Smooth muscle cell (in vitro differentiated cells): ENCODE data around the gene ADGRG1. TPM values are rescaled to one million over a fixed set of nuclear protein-coding genes. Genes with fewer than 3 reads are reported as not detected.

ENCODE experiments used
- DNase-seq: peaks from one replicate; lab custom pipeline; 2025; ENCODE audit not compliant: unreplicated experiment; lab: John Stamatoyannopoulos, UW
- H2AFZ ChIP-seq: fragments of 200-600 bp; sonication (generic); 2 replicates; pipeline ENCODE4 v1.6.0; 2016; ENCODE audit warnings: antibody characterized with exemption, low read depth, mild to moderate bottlenecking
- H3F3A ChIP-seq: fragments of 200-600 bp; sonication (generic); 2 replicates; pipeline ENCODE4 v1.6.0; 2017; ENCODE audit warnings: antibody characterized with exemption, low read depth
- H3K27ac ChIP-seq: fragments of 200-600 bp; sonication (generic); 2 replicates; pipeline ENCODE4 v1.5.1; 2016; ENCODE audit warnings: low read depth, mild to moderate bottlenecking
- H3K27me3 ChIP-seq: fragments of 200-600 bp; sonication (generic); 2 replicates; pipeline ENCODE4 v1.6.1; 2016; ENCODE audit warnings: low read depth, mild to moderate bottlenecking
- H3K36me3 ChIP-seq: fragments of 200-600 bp; sonication (generic); 2 replicates; pipeline ENCODE4 v1.5.1; 2016; ENCODE audit warnings: low read depth
- H3K4me1 ChIP-seq: fragments of 200-600 bp; sonication (generic); 2 replicates; pipeline ENCODE4 v1.5.1; 2016; ENCODE audit warnings: low read depth
- H3K4me2 ChIP-seq: fragments of 200-600 bp; sonication (generic); 2 replicates; pipeline ENCODE4 v1.6.0; 2016; ENCODE audit warnings: mild to moderate bottlenecking
- H3K4me3 ChIP-seq: fragments of 200-600 bp; sonication (generic); 2 replicates; pipeline ENCODE4 v1.5.1; 2016; ENCODE audit warnings: mild to moderate bottlenecking
- H3K79me2 ChIP-seq: fragments of 200-600 bp; sonication (generic); 2 replicates; pipeline ENCODE4 v1.6.0; 2016; ENCODE audit warnings: low read depth, mild to moderate bottlenecking
- H3K9ac ChIP-seq: fragments of 200-600 bp; sonication (generic); 2 replicates; pipeline ENCODE4 v1.6.0; 2016; ENCODE audit warnings: low read depth
- H3K9me3 ChIP-seq: fragments of 200-600 bp; sonication (generic); replicated peaks from 2 replicates; pipeline ENCODE4 v1.5.1; 2016; ENCODE audit warnings: low read depth
- H4K20me1 ChIP-seq: fragments of 200-600 bp; sonication (generic); 2 replicates; pipeline ENCODE4 v1.6.0; 2016; ENCODE audit warnings: low read depth
- WGBS: methylation state at CpG from one replicate; pipeline ENCODE4 v1.1.7; 2016; ENCODE audit warnings: low lambda C conversion rate; 5-methylcytosine and 5-hydroxymethylcytosine counted together
- polyA plus RNA-seq: library from polyadenylated mRNA; unstranded; fragments of >200 nt; fragmentation: Nextera tagmentation; extraction: Ambion mirVana; gene quantifications from 2 replicates; pipeline ENCODE4 v1.2.1, GENCODE V29; 2016
- total RNA-seq: library from RNA; depleted of rRNA; stranded (reverse); fragments of >200 nt; gene quantifications from 2 replicates; pipeline ENCODE4 v1.2.3, GENCODE V29; 2014
- TF ChIP-seq, protein P1 (sequence below): fragments of 200-600 bp; sonication (generic); IDR thresholded peaks from 2 replicates; pipeline ENCODE4 v1.5.1; 2017; ENCODE audit warnings: borderline replicate concordance, mild to moderate bottlenecking, antibody characterized with exemption; ENCODE audit not compliant: insufficient read depth, poor library complexity, severe bottlenecking

The ADGRG1 gene
- total and polyA plus RNA-seq, 2 experiments from 2014 or later, result 15.3 to 32.0 TPM

DNA sequence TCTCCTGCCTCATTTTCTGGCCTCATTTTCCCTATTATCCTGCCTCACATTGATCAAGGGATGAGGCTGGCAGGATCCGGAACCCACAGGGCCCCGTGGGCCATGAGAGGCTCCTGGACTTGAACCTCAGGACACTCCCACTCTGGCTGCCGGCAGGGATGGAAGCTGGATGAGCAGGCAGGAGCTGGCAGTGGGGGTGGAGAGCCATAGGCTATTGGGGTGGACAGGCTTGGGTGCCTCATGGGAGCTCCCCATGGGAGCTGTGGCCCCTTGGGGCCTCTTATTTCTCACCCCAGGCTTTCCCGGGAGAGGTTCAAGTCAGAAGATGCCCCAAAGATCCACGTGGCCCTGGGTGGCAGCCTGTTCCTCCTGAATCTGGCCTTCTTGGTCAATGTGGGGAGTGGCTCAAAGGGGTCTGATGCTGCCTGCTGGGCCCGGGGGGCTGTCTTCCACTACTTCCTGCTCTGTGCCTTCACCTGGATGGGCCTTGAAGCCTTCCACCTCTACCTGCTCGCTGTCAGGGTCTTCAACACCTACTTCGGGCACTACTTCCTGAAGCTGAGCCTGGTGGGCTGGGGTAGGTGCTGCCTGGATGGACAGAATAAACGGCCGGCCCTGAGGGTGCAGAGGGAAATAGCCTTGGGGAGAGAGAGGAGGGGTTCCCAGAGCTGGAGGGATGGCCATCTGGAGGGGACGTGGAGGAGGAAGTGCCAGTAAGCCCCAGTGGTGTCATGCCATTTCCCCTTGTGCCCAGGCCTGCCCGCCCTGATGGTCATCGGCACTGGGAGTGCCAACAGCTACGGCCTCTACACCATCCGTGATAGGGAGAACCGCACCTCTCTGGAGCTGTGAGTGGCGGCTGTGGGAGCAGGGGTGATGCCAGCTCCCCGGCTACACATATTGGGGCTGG, 55.5 kb downstream of the ADGRG1 start:
- 93% methylated on average over 18 of the region's 18 CpGs for WGBS
- Histone ChIP-seq H3K27ac (no peak overlapping the region), H3K9me3 (no peaks in the 10 kb centered on the region), H3K4me1 (no peaks in the 10 kb centered on the region), H2AFZ (no peak overlapping the region), H3K4me2 (no peak overlapping the region), H4K20me1 (no peaks in the 10 kb centered on the region), H3K36me3 (no peaks in the 10 kb centered on the region), H3F3A (no peaks in the 10 kb centered on the region), H3K27me3 (no peaks in the 10 kb centered on the region), H3K79me2 (no peaks in the 10 kb centered on the region), H3K4me3 (no peak overlapping the region), H3K9ac (no peak overlapping the region)
- TF ChIP-seq, protein P1, sequence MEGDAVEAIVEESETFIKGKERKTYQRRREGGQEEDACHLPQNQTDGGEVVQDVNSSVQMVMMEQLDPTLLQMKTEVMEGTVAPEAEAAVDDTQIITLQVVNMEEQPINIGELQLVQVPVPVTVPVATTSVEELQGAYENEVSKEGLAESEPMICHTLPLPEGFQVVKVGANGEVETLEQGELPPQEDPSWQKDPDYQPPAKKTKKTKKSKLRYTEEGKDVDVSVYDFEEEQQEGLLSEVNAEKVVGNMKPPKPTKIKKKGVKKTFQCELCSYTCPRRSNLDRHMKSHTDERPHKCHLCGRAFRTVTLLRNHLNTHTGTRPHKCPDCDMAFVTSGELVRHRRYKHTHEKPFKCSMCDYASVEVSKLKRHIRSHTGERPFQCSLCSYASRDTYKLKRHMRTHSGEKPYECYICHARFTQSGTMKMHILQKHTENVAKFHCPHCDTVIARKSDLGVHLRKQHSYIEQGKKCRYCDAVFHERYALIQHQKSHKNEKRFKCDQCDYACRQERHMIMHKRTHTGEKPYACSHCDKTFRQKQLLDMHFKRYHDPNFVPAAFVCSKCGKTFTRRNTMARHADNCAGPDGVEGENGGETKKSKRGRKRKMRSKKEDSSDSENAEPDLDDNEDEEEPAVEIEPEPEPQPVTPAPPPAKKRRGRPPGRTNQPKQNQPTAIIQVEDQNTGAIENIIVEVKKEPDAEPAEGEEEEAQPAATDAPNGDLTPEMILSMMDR, result no peak
- no peak for DNase-seq

DNA sequence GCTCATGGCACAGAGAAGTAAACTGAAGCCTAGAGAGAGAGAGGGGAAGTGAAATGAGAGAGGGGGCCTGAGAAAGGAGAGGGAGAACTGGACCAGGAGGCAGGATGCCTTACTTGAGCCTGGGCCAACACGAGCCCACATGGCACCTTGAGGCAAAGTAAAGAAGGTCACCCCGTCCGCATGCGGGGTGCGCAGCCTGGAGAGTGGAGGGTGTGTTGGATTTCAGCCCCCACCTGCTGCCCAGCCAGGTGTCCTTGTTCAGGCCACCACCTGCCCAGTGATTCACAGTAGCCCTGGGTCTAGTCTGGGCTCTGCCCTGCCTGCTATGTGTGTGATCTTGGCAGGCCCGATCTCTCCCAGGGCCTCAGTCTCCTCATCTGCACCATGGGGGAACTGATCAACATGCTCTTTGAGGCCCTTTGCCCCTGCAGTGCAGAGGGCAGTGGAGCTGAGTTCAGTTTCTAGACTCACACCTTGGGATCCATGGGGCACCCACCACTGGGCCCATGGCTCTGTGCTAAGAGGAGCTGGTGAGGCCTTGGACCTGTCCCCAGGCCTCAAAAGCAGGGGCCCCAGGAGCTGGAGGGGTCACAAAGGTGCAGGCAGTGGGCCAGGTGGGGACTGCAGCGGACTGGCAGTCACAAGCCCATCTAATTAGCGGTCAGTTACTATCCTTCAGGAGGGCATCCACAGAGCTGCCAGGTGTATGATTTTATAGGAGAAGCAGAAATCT, 56.4 kb downstream of the ADGRG1 start:
- TF ChIP-seq, protein P1, result no peak
- Histone ChIP-seq H3K9me3 (no peaks in the 10 kb centered on the region), H3K36me3 (no peaks in the 10 kb centered on the region), H3K4me1 (no peaks in the 10 kb centered on the region), H3K27me3 (no peaks in the 10 kb centered on the region), H3F3A (no peaks in the 10 kb centered on the region), H3K79me2 (no peaks in the 10 kb centered on the region), H3K4me3 (no peak overlapping the region), H2AFZ (no peak overlapping the region), H3K9ac (no peak overlapping the region), H3K4me2 (no peak overlapping the region), H4K20me1 (no peaks in the 10 kb centered on the region), H3K27ac (no peak overlapping the region)
- no peak for DNase-seq
- 98% methylated on average over 8 of the region's 8 CpGs for WGBS

DNA sequence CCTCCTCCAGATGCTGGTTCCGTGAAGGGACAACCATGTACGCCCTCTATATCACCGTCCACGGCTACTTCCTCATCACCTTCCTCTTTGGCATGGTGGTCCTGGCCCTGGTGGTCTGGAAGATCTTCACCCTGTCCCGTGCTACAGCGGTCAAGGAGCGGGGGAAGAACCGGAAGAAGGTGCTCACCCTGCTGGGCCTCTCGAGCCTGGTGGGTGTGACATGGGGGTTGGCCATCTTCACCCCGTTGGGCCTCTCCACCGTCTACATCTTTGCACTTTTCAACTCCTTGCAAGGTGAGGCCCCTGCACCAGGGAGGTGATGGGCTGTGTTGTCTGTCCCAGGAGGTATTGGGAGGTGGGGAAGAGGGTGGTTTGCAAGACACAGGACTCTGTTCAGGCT, 57.2 kb downstream of the ADGRG1 start:
- Histone ChIP-seq H3K9me3 (no peaks in the 10 kb centered on the region), H3K36me3 (no peaks in the 10 kb centered on the region), H4K20me1 (no peaks in the 10 kb centered on the region), H3K4me2 (no peak overlapping the region), H2AFZ (no peak overlapping the region), H3K27ac (no peak overlapping the region), H3K9ac (no peak overlapping the region), H3F3A (no peaks in the 10 kb centered on the region), H3K79me2 (no peaks in the 10 kb centered on the region), H3K27me3 (no peaks in the 10 kb centered on the region), H3K4me3 (no peak overlapping the region), H3K4me1 (no peaks in the 10 kb centered on the region)
- 92% methylated on average over 11 of the region's 11 CpGs for WGBS
- DNase-seq, result no peak
- TF ChIP-seq, protein P1, result no peak
